HEK293 (cell line): ENCODE measurements around the gene SAMD14.

Source experiments
- CTCF ChIA-PET: fragments of 350-600 bp; formaldehyde crosslinking; extraction: SDS; loops from one replicate; lab custom pipeline; 2021; ENCODE audit warnings: antibody characterized with exemption; lab: Yijun Ruan, JAX
- POLR2A ChIA-PET: fragments of 300-600 bp; formaldehyde crosslinking; extraction: SDS; loops from one replicate; lab custom pipeline; 2020; ENCODE audit warnings: antibody characterized with exemption, inconsistent platforms; lab: Yijun Ruan, JAX
- H3K27ac ChIP-seq: fragments of 200-500 bp; sonication (Bioruptor generic); 2 replicates; pipeline ENCODE4 v1.5.1; 2014; ENCODE audit warnings: low read depth, low read length, control low read depth, inconsistent platforms; ENCODE audit errors: extremely low read depth
- H3K36me3 ChIP-seq, 2 experiments: fragments of 200-500 bp in 1 of 2; sonication (Bioruptor generic) in 1 of 2; 1 replicate in 1 of 2; 2 replicates in 1 of 2; pipeline ENCODE4 v1.5.1; 2014 to 2017; ENCODE audit warnings: inconsistent platforms in 2 of 2, low read length in 2 of 2; ENCODE audit not compliant: control insufficient read depth in 2 of 2, insufficient read depth in 1 of 2
- H3K4me1 ChIP-seq: fragments of 200-500 bp; sonication (Bioruptor generic); 2 replicates; pipeline ENCODE4 v1.5.1; 2014; ENCODE audit warnings: mild to moderate bottlenecking, low read length, inconsistent platforms; ENCODE audit not compliant: control insufficient read depth, insufficient read depth
- H3K4me3 ChIP-seq: 2 replicates; pipeline ENCODE4 v1.5.1; 2011; ENCODE audit warnings: low read depth, mild to moderate bottlenecking, control low read depth, low read length, moderate library complexity
- H3K9me3 ChIP-seq: fragments of 200-500 bp; sonication (Bioruptor generic); 2 replicates; pipeline ENCODE4 v1.5.1; 2014; ENCODE audit warnings: low read depth, low read length, inconsistent platforms; ENCODE audit not compliant: control insufficient read depth, insufficient read depth
- ATF2 ChIP-seq: fragments of 450-650 bp; formaldehyde crosslinking; IDR thresholded peaks from 2 replicates; pipeline ENCODE4 v1.5.1; 2016; ENCODE audit warnings: missing biosample characterization, missing genetic modification characterization, low read depth
- IKZF3 ChIP-seq: fragments of 450-650 bp; IDR thresholded peaks from 2 replicates; pipeline ENCODE4 v1.5.0; 2018; ENCODE audit warnings: missing biosample characterization, mild to moderate bottlenecking, missing genetic modification characterization, moderate library complexity
- PRDM2 ChIP-seq: fragments of 450-650 bp; formaldehyde crosslinking; IDR thresholded peaks from 2 replicates; pipeline ENCODE4 v1.5.1; 2016; ENCODE audit warnings: missing biosample characterization, missing genetic modification characterization, borderline replicate concordance
- ZNF398 ChIP-seq: fragments of 450-650 bp; formaldehyde crosslinking; IDR thresholded peaks from 2 replicates; pipeline ENCODE4 v1.5.1; 2017; ENCODE audit warnings: missing biosample characterization, missing genetic modification characterization
- ZNF548 ChIP-seq: fragments of 450-650 bp; formaldehyde crosslinking; IDR thresholded peaks from 2 replicates; pipeline ENCODE4 v1.5.1; 2016; ENCODE audit warnings: missing biosample characterization, missing genetic modification characterization
- ZNF664 ChIP-seq: fragments of 450-650 bp; formaldehyde crosslinking; IDR thresholded peaks from 2 replicates; pipeline ENCODE4 v1.5.1; 2016; ENCODE audit warnings: missing biosample characterization, missing genetic modification characterization
- ZNF76 ChIP-seq: fragments of 450-650 bp; formaldehyde crosslinking; IDR thresholded peaks from 2 replicates; pipeline ENCODE4; 2016; ENCODE audit warnings: low read depth, missing biosample characterization, missing genetic modification characterization, borderline replicate concordance

SAMD14 gene

GRCh38 chr17:50165867-50166517 is 36.0 kb upstream of the SAMD14 start, which contains the start of gene SGCA:
SGCA (plus strand) TSS chr17:50166005; CDS start chr17:50166041, 36 bp downstream.
- CTCF ChIA-PET = interaction anchor here (0.6 to 9.6 kb wide), 14 partner anchors 9 to 130 kb away, joined by 3 to 174 read pairs (median 5); no protein-coding TSS in a partner anchor
- POLR2A ChIA-PET = interaction anchor here (1.3 kb wide), 1 partner anchor 14 kb away, joined by 8 read pairs; no protein-coding TSS in a partner anchor

More at GRCh38 chr17:50165867-50166517, 36.0 kb upstream of the SAMD14 start, which contains the start of gene SGCA:
- TF ChIP-seq ZNF664 (tag by site-specific recombination) = no peak
- TF ChIP-seq PRDM2 = no peak
- no peak for TF ChIP-seq IKZF3 (tag by site-specific recombination)
- no peak for TF ChIP-seq ZNF398
- TF ChIP-seq ZNF76 (tag by site-specific recombination) = no peak
- no peak for TF ChIP-seq ZNF548 (tag by site-specific recombination)
- TF ChIP-seq ATF2 (tag by site-specific recombination) = no peak
- Histone ChIP-seq H3K9me3 (no peaks in the 10 kb centered on the region), H3K36me3 (no peaks in the 10 kb centered on the region), H3K27ac (no peak within 1 kb of the TSS), H3K4me3 (no peak within 1 kb of the TSS), H3K4me1 (no peaks in the 10 kb centered on the region)
